Dedifferentiated amniotic fluid mesenchymal stem cell (primary cell): Measurements from ENCODE around the gene CLDN6.
"Not testable (repeated sequence)": the region's sequence is repeated elsewhere in the genome, so short reads cannot be mapped to it uniquely, and the experiment has no call there.

ENCODE experiments used
- DNase-seq: peaks from one replicate; pipeline ENCODE4 v3.0.0-alpha.2; 2016; ENCODE audit errors: extremely low spot score

The CLDN6 gene, protein sequence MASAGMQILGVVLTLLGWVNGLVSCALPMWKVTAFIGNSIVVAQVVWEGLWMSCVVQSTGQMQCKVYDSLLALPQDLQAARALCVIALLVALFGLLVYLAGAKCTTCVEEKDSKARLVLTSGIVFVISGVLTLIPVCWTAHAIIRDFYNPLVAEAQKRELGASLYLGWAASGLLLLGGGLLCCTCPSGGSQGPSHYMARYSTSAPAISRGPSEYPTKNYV

DNA sequence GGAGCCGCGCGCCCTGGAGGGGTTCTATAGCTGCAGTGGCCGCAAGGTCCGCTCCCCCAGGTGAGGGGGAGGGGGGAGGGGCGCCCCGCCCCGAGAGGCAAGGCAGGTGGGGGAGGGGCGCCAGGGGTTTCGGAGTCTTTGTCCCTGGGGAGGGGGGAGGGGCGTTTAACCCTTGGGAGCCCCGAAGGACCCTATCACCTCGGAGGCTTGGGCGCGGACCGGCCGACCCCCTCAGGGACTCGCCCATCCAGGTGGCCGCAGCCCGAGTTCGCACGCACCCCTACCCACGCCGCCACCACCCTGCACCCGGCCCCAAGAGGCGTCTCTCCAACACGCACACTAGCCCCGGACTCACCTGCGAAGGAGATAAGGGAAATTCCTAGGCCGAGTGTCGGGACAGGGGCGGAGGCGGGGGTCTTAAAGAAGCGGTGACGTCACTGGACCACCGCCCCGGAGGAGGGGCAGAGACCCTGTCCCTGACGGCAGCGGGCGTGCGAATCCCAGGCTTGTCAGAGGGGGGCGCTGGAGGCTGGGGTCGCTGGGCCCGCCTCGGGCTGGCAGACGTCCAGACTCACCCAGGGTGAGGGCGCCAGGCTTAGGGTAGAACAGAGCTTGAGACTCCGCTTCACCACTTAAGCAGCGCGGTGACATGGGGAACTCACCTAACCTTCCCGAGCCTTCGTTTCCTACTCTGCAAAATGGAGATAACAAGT is at the start of gene CLDN6:
TSS of gene CLDN6 (minus strand) at position 390 of the 713 bp plus-strand sequence. CDS start 2,162 bp downstream, outside the sequence.
- DNase-seq = no peak

DNA sequence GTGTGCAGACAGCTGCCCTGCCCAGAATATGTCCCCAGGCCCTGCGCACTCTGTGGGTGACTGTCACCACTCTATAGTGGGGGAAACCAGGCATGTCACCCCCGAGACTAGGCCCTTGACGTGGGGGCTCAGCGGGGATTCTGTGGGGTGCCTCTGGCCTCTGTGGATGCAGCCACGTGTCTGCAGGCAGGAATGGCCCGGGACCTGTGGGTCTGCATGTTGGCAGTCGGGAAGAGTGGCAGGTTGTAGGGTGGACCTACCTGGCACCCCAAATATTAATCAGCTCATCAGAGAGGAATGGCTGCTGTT is 48.4 kb upstream of the CLDN6 start:
- no peak for DNase-seq

- DNase-seq = no peak
Observed at GRCh38 chr16:3065742-3066439, 47.9 kb upstream of the CLDN6 start.

DNA sequence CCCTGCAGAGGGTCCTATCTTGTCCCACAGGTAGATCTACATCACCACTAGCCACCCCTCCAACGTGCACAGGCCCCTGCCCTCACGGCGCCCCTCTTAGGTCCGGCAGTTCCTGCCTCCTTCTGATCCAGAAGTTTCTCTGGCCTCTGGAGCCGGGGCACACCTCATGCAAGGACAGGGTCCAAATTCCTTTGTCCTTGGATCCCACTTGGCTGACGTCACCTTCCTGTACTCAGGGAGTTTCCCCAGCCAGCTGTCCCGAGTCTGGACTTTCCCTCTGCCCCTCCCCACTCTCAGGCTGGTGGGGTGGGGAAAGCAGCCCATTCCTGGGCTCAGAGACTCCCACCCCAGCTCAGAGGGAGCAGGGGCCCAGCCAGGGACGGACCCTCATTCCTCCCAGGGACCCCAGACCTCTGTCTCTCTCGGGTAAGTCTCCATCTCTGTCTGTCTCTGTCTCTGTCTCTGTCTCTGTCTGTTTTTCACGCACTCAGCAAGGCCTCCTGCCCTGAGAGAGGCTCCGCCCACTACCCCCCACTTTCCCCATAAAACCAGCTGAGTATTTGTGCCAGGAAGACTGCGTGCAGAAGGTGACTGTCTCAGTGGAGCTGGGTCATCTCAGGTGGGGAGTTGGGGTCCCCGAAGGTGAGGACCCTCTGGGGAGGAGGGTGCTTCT is 47.2 kb upstream of the CLDN6 start, which contains the start of gene IL32:
TSS of gene IL32 (plus strand) at position 572 of the 673 bp plus-strand sequence. CDS start 172 bp downstream, outside the sequence.
- peak; percentile 73 for DNase-seq

GRCh38 chr16:3063625-3064386 is 45.8 kb upstream of the CLDN6 start:
- no peak for DNase-seq

DNA sequence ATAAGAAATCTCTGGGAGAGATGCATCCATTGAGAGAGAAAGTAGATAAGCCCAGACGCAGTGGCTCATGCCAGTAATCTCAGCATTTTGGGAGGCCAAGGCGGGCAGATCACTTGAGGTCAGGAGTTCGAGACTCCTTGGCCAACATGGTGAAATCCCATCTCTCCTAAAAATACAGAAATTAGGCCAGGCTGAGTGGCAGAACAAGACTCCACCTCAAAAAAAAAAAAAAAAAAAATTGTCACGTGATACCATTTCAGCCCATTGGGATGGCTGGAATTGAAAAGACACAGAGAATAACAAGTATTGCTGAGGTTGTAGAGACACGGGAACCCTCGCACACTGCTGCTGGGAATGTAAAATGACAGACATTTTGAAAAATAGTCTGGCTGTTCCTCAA is 44.6 kb upstream of the CLDN6 start:
- no peak for DNase-seq

- no peak for DNase-seq
Observed at GRCh38 chr16:3060339-3061127, 42.5 kb upstream of the CLDN6 start.

GRCh38 chr16:3059723-3060242 is 41.8 kb upstream of the CLDN6 start:
- DNase-seq = no peak

DNA sequence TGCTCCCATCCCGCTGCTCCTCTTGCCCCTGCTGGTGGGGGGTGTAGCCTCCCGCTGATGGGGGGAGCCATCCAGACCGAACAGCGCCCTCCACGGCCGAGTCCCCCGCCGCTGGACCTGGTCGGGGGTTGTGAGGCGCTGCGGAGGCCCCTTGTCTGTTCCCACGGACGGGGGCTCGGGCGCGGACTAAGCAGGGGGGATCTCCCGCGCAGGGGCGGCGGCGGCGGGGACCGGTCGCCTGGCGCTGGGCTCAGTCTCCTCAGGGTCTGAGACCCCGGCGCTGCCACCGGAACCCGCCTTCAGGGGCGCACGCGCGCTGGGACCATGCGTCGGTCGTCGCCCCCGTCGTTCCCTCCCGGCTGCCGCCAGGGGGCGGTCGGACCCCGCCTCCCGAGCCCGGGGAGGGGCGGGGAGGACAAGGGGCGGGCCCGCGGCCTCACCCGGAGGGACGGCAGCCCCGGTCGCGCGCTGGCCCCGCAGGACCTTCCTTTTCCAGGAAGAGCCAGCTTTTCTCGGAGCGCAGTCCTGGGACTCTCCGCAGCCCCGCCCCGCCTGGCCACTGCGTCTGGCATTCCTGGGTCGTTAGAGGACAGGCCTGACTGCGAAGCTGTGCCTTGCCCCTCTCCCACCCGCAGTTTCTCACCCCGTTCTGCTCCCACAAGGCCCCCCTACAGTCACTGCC is 41.2 kb upstream of the CLDN6 start:
- peak; percentile 73 for DNase-seq

GRCh38 chr16:3058139-3059030 is 40.4 kb upstream of the CLDN6 start:
- no peak for DNase-seq

DNA sequence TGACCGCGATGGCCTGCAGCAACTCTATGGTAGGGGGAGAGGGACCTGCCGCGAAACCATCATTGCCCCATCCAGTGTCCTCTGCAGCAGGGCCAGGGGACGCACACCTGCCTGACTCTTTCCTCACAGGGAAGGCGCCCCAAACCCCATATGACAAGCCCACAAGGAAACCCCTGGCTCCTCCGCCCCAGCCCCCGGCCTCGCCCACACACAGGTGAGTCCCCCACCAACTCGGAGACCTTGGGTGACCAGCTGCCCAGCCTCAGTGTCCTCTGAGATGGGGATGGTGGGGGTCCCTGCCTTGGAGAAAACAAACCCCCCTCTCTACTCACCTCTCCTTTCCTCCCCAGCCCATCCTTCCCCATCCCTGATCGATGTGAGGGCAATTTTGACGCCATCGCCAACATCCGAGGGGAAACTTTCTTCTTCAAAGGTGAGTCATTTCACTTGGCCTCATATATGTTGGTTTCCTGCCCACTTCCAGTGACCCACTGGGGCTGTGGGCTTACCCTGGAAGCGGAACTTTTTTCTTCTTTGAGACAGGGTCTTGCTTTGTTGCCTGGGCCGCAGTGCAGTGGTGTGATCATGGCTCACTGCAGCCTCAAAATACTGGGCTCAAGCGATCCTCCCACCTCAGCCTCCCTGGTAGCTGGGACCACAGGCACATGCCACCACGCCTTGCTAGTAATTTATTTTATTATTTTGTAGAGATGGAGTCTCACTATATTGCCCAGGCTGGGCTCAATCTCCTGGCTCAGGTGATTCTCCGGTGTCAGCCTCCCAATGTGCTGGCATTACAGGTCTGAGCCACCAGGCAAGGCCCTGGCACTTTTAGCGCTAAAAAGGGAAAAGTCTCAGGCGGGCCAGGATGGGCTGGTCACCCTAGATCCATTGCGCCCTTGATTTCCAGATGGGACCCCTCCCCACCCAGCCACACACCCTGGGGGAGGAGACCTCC is 39.5 kb upstream of the CLDN6 start:
- DNase-seq = no peak

GRCh38 chr16:3056336-3057180 is 38.6 kb upstream of the CLDN6 start:
- no peak for DNase-seq

GRCh38 chr16:3055734-3056115 is 37.7 kb upstream of the CLDN6 start:
- DNase-seq = not testable (repeated sequence)

GRCh38 chr16:3054965-3055733 is 37.2 kb upstream of the CLDN6 start:
- no peak for DNase-seq

- DNase-seq = not testable (repeated sequence)
Observed at GRCh38 chr16:3053330-3053710, 35.3 kb upstream of the CLDN6 start.
